Measurements from ENCODE around the gene SCRN1. TPM values are rescaled to one million over a fixed set of nuclear protein-coding genes. Genes with fewer than 3 reads are reported as not detected.
A peak's percentile ranks its signal among the peaks of the same experiment; 100 is the strongest.
"Not testable (repeated sequence)": the region's sequence is repeated elsewhere in the genome, so short reads cannot be mapped to it uniquely, and the experiment has no call there.

Gene SCRN1
- total and polyA plus RNA-seq, 2 donors from 2014 or later = 22.2 to 85.6 TPM

DNA sequence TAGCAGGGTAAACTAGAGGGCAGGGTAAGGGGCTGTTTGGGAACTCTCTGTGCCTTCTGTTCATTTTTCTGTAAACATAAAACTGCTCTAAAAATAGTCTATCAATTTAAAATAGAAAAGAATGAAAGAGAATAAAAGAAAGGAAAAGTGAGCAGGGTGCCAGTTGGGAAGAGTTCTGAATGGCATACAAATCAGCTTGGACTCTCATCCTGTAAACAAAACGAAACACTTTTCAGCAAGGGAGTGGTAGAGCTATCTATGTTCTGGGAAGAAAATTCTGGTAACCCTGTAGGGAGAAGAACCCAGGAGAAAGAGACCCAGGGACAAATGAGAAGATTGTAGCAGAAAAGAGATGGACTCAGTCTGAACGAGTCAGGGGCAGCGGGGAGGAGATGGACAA lies 24.6 kb downstream of the SCRN1 start:
- FAIRE-seq (no peak), DNase-seq (no peak)
- intact Hi-C loops (cut with DNase I) = no loop called here
- Histone ChIP-seq H3K4me1 (ENCODE audit: control insufficient read depth in 2 of 3, insufficient read depth in 2 of 3, low read depth in 1 of 3, low read length in 3 of 3) (no peaks in the 10 kb centered on the region), H3K9ac (ENCODE audit: low read length in 3 of 3) (no peak overlapping the region), H3K36me3 (ENCODE audit: control insufficient read depth in 2 of 3, insufficient read depth in 3 of 3, low read length in 3 of 3) (peaks cover 0 to 2% (median 0%) of the 10 kb centered on the region in 3 donors), H3K9me3 (ENCODE audit: control insufficient read depth in 2 of 3, insufficient read depth in 1 of 3, low read length in 3 of 3) (no peaks in the 10 kb centered on the region), H3K4me3 (ENCODE audit: low read length in 3 of 3) (no peak overlapping the region), H3K27me3 (ENCODE audit: control insufficient read depth, insufficient read depth, low read length) (no peaks in the 10 kb centered on the region), H3K27ac (ENCODE audit: low read depth in 2 of 2, low read length in 2 of 2) (no peak overlapping the region)
- TF ChIP-seq, protein P1, sequence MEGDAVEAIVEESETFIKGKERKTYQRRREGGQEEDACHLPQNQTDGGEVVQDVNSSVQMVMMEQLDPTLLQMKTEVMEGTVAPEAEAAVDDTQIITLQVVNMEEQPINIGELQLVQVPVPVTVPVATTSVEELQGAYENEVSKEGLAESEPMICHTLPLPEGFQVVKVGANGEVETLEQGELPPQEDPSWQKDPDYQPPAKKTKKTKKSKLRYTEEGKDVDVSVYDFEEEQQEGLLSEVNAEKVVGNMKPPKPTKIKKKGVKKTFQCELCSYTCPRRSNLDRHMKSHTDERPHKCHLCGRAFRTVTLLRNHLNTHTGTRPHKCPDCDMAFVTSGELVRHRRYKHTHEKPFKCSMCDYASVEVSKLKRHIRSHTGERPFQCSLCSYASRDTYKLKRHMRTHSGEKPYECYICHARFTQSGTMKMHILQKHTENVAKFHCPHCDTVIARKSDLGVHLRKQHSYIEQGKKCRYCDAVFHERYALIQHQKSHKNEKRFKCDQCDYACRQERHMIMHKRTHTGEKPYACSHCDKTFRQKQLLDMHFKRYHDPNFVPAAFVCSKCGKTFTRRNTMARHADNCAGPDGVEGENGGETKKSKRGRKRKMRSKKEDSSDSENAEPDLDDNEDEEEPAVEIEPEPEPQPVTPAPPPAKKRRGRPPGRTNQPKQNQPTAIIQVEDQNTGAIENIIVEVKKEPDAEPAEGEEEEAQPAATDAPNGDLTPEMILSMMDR (IDR thresholded peaks at IDR 0.05; ENCODE audit: borderline replicate concordance, extremely low read depth, insufficient read depth) = no peak

DNA sequence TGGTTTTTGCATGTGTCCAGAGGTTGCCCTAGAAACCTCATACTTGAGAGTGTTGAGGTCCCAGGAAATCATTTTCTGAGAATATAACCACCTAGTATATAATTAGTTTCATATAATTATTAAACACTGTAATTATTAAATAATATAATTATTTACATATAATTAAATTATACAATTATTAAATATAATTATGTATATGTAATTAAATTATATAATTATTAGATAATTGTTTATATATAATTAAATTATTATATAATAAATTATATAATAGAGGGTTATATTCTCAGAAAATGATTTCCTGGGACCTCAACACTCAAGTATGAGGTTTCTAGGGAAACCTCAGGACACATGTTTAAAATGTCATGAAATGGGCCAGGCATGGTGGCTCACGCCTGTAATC lies 27.6 kb downstream of the SCRN1 start:
- peak; percentile 79 for FAIRE-seq
- H3K27me3 ChIP-seq (ENCODE audit: control insufficient read depth, insufficient read depth, low read length) = no peaks in the 10 kb centered on the region
- H3K9ac ChIP-seq (ENCODE audit: low read length in 3 of 3) = no peak overlapping the region
- DNase-seq = no peak
- TF ChIP-seq, protein P1 (IDR thresholded peaks at IDR 0.05; ENCODE audit: borderline replicate concordance, extremely low read depth, insufficient read depth) = no peak
- intact Hi-C loops (cut with DNase I) = no loop called here
- H3K9me3 ChIP-seq (ENCODE audit: control insufficient read depth in 2 of 3, insufficient read depth in 1 of 3, low read length in 3 of 3) = no peaks in the 10 kb centered on the region
- H3K27ac ChIP-seq (ENCODE audit: low read depth in 2 of 2, low read length in 2 of 2) = no peak overlapping the region
- no peaks in the 10 kb centered on the region for H3K36me3 ChIP-seq (ENCODE audit: control insufficient read depth in 2 of 3, insufficient read depth in 3 of 3, low read length in 3 of 3)
- no peak overlapping the region for H3K4me3 ChIP-seq (ENCODE audit: low read length in 3 of 3)
- no peaks in the 10 kb centered on the region for H3K4me1 ChIP-seq (ENCODE audit: control insufficient read depth in 2 of 3, insufficient read depth in 2 of 3, low read depth in 1 of 3, low read length in 3 of 3)

DNA sequence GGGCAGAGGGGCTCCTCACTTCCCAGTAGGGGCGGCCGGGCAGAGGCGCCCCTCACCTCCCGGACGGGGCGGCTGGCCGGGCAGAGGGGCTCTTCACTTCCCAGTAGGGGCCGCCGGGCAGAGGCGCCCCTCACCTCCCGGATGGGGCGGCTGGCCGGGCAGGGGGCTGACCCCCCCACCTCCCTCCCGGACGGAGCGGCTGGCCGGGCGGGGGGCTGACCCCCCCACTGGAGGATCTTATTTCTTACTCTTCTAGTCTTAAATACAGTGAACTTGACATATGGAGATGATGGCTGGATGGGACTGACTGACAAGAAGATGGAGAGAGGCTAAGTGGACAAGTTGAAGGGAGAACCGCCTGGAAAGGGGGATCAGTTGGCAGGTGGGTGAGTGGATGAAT lies 28.0 kb downstream of the SCRN1 start:
- intact Hi-C loops (cut with DNase I) = not testable (repeated sequence)

DNA sequence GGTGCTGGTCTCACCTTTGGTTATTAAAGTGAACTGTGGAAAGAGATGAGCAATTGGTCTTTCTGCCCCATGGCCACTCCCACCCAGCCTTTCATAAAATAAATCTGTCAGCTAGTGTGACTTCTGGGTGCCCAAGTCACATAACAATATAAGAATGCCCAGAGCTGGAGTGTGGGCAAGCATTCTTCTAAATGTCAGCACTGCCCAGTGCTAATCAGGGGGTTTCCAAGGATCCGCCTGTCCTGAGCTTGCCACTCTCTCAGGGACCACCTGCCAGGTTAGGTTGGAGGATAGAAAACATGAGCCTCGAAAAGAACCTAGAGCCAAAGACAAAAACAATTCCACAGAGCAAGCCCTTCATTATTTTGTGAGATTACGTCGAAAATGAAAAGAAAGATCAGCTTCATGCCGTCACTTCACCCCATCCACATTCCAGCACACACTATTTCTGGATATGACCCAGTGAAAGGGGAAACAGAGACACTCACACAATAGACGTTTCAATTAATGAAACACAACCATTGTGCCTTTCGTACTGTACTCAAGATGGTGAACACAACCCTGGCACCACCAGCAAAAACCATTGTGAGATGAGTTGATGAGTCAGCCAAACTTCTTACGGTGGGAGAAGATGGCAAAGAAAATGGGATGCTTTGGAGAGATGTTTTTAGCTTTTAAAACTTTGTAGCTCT lies 30.8 kb downstream of the SCRN1 start:
- intact Hi-C loops (cut with DNase I) = no loop called here
- Histone ChIP-seq H3K27me3 (ENCODE audit: control insufficient read depth, insufficient read depth, low read length) (no peaks in the 10 kb centered on the region), H3K36me3 (ENCODE audit: control insufficient read depth in 2 of 3, insufficient read depth in 3 of 3, low read length in 3 of 3) (no peaks in the 10 kb centered on the region), H3K9me3 (ENCODE audit: control insufficient read depth in 2 of 3, insufficient read depth in 1 of 3, low read length in 3 of 3) (no peaks in the 10 kb centered on the region), H3K9ac (ENCODE audit: low read length in 3 of 3) (no peak overlapping the region), H3K4me1 (ENCODE audit: control insufficient read depth in 2 of 3, insufficient read depth in 2 of 3, low read depth in 1 of 3, low read length in 3 of 3) (no peaks in the 10 kb centered on the region), H3K4me3 (ENCODE audit: low read length in 3 of 3) (no peak overlapping the region), H3K27ac (ENCODE audit: low read depth in 2 of 2, low read length in 2 of 2) (no peak overlapping the region)
- DNase-seq (no peak), FAIRE-seq (no peak)
- TF ChIP-seq, protein P1 (IDR thresholded peaks at IDR 0.05; ENCODE audit: borderline replicate concordance, extremely low read depth, insufficient read depth) = no peak

More for the DNA sequence above, 28.0 kb downstream of the SCRN1 start:
- not testable (repeated sequence) for H3K36me3 ChIP-seq (ENCODE audit: control insufficient read depth in 2 of 3, insufficient read depth in 3 of 3, low read length in 3 of 3); H3K4me3 ChIP-seq (ENCODE audit: low read length in 3 of 3); DNase-seq; H3K27me3 ChIP-seq (ENCODE audit: control insufficient read depth, insufficient read depth, low read length); H3K4me1 ChIP-seq (ENCODE audit: control insufficient read depth in 2 of 3, insufficient read depth in 2 of 3, low read depth in 1 of 3, low read length in 3 of 3); H3K27ac ChIP-seq (ENCODE audit: low read depth in 2 of 2, low read length in 2 of 2); H3K9me3 ChIP-seq (ENCODE audit: control insufficient read depth in 2 of 3, insufficient read depth in 1 of 3, low read length in 3 of 3); FAIRE-seq; H3K9ac ChIP-seq (ENCODE audit: low read length in 3 of 3)

Measured in kidney (tissue), 14 donors.